WI38 (cell line): ENCODE measurements around the gene KRT5.

Source experiments
- H3K4me3 ChIP-seq: 2 replicates; pipeline ENCODE4 v1.5.1; 2011; ENCODE audit warnings: low read depth, mild to moderate bottlenecking, control low read depth, low read length
- CTCF ChIP-seq: IDR thresholded peaks from 2 replicates; pipeline ENCODE4 v1.5.1; 2012; ENCODE audit warnings: low read depth, mild to moderate bottlenecking, control low read depth, low read length

Gene KRT5

GRCh38 chr12:52521568-52522266 lies 1.5 kb upstream of the KRT5 start:
- no peak overlapping the region for H3K4me3 ChIP-seq

GRCh38 chr12:52521175-52521567 lies 977 bp upstream of the KRT5 start:
- TF ChIP-seq CTCF, result no peak
- H3K4me3 ChIP-seq, result no peak overlapping the region

More at GRCh38 chr12:52521568-52522266, 1.5 kb upstream of the KRT5 start:
- TF ChIP-seq CTCF, result no peak

GRCh38 chr12:52519387-52519703 lies 849 bp downstream of the KRT5 start:
- TF ChIP-seq CTCF, result no peak

GRCh38 chr12:52518574-52519386 lies 1.4 kb downstream of the KRT5 start:
- H3K4me3 ChIP-seq, result no peak overlapping the region
- no peak for TF ChIP-seq CTCF

More at GRCh38 chr12:52519387-52519703, 849 bp downstream of the KRT5 start:
- H3K4me3 ChIP-seq, result no peak overlapping the region

- H3K4me3 ChIP-seq, result no peak overlapping the region
- TF ChIP-seq CTCF, result no peak
Observed at GRCh38 chr12:52517888-52518287, 2.3 kb downstream of the KRT5 start.

GRCh38 chr12:52517005-52517835 lies 3.0 kb downstream of the KRT5 start:
- no peak overlapping the region for H3K4me3 ChIP-seq
- TF ChIP-seq CTCF, result no peak
